Small intestine (tissue), 16 donors: ENCODE measurements around the gene CAPRIN2. TPM values are rescaled to one million over a fixed set of nuclear protein-coding genes. Genes with fewer than 3 reads are reported as not detected.

Experiments
- DNase-seq, 2 donors: peaks; one replicate each; pipeline versions ENCODE4 v3.0.0 to v3.0.0-alpha.2; 2013
- FAIRE-seq: peaks from 2 replicates; lab custom pipeline; 2012; peaks lifted over from hg19 to GRCh38; lab: Jason Lieb, UNC
- H3K27ac ChIP-seq, 3 donors: one replicate each; pipeline ENCODE4 v1.5.1; 2013; ENCODE audit warnings: low read length in 2 of 3, mild to moderate bottlenecking in 2 of 3, control low read depth in 1 of 3, inconsistent platforms in 1 of 3, low read depth in 1 of 3, moderate library complexity in 1 of 3
- H3K27me3 ChIP-seq, 3 donors: one replicate each; pipeline ENCODE4 v1.6.1; 2013; ENCODE audit warnings: low read length in 3 of 3, inconsistent platforms in 1 of 3; ENCODE audit not compliant: control insufficient read depth in 3 of 3, insufficient read depth in 3 of 3
- H3K36me3 ChIP-seq, 3 donors: one replicate each; pipeline ENCODE4 v1.6.1; 2013; ENCODE audit warnings: low read length in 3 of 3, inconsistent platforms in 1 of 3, low read depth in 1 of 3, mild to moderate bottlenecking in 1 of 3, moderate library complexity in 1 of 3; ENCODE audit not compliant: control insufficient read depth in 3 of 3, insufficient read depth in 2 of 3
- H3K4me1 ChIP-seq, 3 donors: one replicate each; pipeline ENCODE4 v1.6.1; 2013; ENCODE audit warnings: low read length in 2 of 3, inconsistent platforms in 1 of 3, low read depth in 1 of 3, mild to moderate bottlenecking in 1 of 3, moderate library complexity in 1 of 3; ENCODE audit not compliant: control insufficient read depth in 3 of 3, insufficient read depth in 2 of 3
- H3K4me3 ChIP-seq, 3 donors: one replicate each; pipeline ENCODE4 v1.5.1; 2013; ENCODE audit warnings: low read length in 3 of 3, control low read depth in 1 of 3, inconsistent platforms in 1 of 3, low read depth in 1 of 3, mild to moderate bottlenecking in 1 of 3, moderate library complexity in 1 of 3
- H3K9me3 ChIP-seq, 2 donors: one replicate each; pipeline ENCODE4 v1.6.1; 2013; ENCODE audit warnings: low read depth in 1 of 2, low read length in 1 of 2; ENCODE audit not compliant: control insufficient read depth in 2 of 2, insufficient read depth in 1 of 2
- WGBS, 3 donors: extraction: QIAGEN DNeasy Blood & Tissue Kit; methylation state at CpG; one replicate each; pipeline ENCODE4 v1.1.7; 2013; 5-methylcytosine and 5-hydroxymethylcytosine counted together
- long read RNA-seq, 10 donors: transcript quantifications; one replicate each; lab custom pipeline, GENCODE V29; 2026
- polyA plus RNA-seq, 4 donors: library from polyadenylated mRNA; stranded (reverse) in 3 of 4; unstranded in 1 of 4; fragments of 200-250 nt in 3 of 4; fragments of 120-200 nt in 1 of 4; gene quantifications; one replicate each; pipeline versions ENCODE4 v1.2.1 to v1.2.3, GENCODE V29; 2013
- donor health status: healthy with polysubstance abuse.
- donor health status: control.
- donor health status: control.
- donor health status: Bipolar disorder and iron deficiency.
- donor health status: healthy.

The CAPRIN2 gene, protein sequence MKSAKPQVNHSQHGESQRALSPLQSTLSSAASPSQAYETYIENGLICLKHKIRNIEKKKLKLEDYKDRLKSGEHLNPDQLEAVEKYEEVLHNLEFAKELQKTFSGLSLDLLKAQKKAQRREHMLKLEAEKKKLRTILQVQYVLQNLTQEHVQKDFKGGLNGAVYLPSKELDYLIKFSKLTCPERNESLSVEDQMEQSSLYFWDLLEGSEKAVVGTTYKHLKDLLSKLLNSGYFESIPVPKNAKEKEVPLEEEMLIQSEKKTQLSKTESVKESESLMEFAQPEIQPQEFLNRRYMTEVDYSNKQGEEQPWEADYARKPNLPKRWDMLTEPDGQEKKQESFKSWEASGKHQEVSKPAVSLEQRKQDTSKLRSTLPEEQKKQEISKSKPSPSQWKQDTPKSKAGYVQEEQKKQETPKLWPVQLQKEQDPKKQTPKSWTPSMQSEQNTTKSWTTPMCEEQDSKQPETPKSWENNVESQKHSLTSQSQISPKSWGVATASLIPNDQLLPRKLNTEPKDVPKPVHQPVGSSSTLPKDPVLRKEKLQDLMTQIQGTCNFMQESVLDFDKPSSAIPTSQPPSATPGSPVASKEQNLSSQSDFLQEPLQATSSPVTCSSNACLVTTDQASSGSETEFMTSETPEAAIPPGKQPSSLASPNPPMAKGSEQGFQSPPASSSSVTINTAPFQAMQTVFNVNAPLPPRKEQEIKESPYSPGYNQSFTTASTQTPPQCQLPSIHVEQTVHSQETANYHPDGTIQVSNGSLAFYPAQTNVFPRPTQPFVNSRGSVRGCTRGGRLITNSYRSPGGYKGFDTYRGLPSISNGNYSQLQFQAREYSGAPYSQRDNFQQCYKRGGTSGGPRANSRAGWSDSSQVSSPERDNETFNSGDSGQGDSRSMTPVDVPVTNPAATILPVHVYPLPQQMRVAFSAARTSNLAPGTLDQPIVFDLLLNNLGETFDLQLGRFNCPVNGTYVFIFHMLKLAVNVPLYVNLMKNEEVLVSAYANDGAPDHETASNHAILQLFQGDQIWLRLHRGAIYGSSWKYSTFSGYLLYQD
- 10 to 100 TPM in 1 of 4 donors, 1 to 10 TPM in 3; 6.0 to 18.8 (median 8.8) TPM for polyA plus RNA-seq
- long read RNA-seq, donor 1, partial matches to known transcripts: 0 of 1 reads
- long read RNA-seq, donor 1, other reads (novel, unspliced or antisense): 0 of 1 reads
- long read RNA-seq, donor 2: 0 reads
- long read RNA-seq, donor 3, partial matches to known transcripts: 0 of 1 reads
- long read RNA-seq, donor 3, other reads (novel, unspliced or antisense): 0 of 1 reads
- long read RNA-seq, donor 4: 0 reads
- long read RNA-seq, donor 5: 0 reads
- long read RNA-seq, donor 6: 0 reads
- long read RNA-seq, donor 7: 0 reads
- long read RNA-seq, donor 8: 0 reads
- long read RNA-seq, donor 9: 0 reads
- long read RNA-seq, donor 10, partial matches to known transcripts: 0 of 2 reads
- long read RNA-seq, donor 10, other reads (novel, unspliced or antisense): 0 of 2 reads

DNA sequence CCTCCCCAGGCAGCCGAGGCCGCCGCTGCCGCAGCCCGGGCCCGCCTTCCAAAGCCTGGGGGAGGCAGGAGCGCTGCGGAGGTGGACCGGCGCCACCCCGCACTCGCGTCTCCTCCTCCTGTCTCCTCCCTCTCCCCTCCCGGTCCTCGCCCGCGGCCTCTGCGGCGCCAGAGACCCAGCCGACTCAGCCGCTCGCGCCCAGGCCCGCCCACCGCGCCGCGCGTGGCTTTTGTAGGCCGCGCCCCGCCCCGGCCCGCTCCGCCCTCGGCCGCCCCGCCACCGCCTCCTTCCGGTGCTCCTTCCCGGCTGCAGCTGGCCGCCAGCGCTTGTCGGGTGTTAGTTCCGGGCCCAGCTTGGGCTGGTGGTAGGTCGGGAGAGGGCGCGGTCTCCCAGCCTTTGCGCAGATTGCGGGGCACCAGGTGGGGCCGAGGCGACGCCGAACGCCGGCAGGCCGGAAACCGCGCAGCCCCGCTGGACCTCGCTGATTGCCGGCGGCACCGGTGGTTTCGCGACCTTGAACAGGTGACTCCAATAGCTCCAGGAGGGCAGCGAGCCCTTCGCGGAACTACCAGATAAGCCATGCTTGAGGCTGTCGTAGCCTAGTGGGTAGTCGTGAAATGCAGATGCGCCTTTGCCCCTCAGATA lies at the start of gene CAPRIN2:
Gene CAPRIN2 (minus strand): TSS at position 202 of the 645 bp plus-strand sequence. CDS start 1,431 bp downstream, outside the sequence.
- peak within 1 kb of the TSS; percentile 81 to 91 (median 90) for H3K27ac ChIP-seq
- no peaks in the 10 kb centered on the region for H3K27me3 ChIP-seq
- H3K4me3 ChIP-seq: peak within 1 kb of the TSS; percentile 70 to 94 (median 81)
- FAIRE-seq (no peak), DNase-seq (peak; percentile 96 to 99)
- peaks cover 0 to 7% (median 4%) of the 10 kb centered on the region in 3 donors for H3K4me1 ChIP-seq
- WGBS, 3 donors: 0 to 1% (median 0%) methylated on average over 43 to 72 of the region's 72 CpGs
- H3K36me3 ChIP-seq: no peaks in the 10 kb centered on the region
- H3K9me3 ChIP-seq: no peaks in the 10 kb centered on the region

DNA sequence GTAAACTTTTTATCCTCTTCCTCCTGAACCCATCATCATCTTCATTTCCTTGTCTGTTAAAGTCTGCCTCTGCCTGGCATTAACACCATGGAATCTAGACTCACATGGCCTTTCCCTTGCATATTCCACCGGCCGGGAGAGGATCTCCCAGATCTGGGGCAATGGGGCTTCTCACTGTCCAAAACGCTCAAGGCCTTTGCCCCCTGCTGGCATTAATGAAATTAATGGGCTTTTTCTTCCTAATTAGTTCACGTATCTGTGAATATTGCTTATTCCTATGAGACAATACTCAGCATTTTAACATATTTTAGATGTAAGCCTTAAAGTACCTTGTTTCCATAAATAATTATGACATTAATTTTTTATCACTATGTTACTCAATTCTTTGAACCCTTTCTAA lies 42.9 kb upstream of the CAPRIN2 start:
- no peaks in the 10 kb centered on the region for H3K36me3 ChIP-seq
- no peak overlapping the region for H3K4me3 ChIP-seq
- peaks cover 2 to 38% (median 2%) of the 10 kb centered on the region in 3 donors for H3K27me3 ChIP-seq
- WGBS, 3 donors: 77 to 89% (median 88%) methylated on average over 4 of the region's 4 CpGs
- no peak overlapping the region for H3K27ac ChIP-seq
- FAIRE-seq: no peak
- no peaks in the 10 kb centered on the region for H3K4me1 ChIP-seq
- H3K9me3 ChIP-seq: peaks cover 0 to 2% of the 10 kb centered on the region in 2 donors
- DNase-seq: no peak

DNA sequence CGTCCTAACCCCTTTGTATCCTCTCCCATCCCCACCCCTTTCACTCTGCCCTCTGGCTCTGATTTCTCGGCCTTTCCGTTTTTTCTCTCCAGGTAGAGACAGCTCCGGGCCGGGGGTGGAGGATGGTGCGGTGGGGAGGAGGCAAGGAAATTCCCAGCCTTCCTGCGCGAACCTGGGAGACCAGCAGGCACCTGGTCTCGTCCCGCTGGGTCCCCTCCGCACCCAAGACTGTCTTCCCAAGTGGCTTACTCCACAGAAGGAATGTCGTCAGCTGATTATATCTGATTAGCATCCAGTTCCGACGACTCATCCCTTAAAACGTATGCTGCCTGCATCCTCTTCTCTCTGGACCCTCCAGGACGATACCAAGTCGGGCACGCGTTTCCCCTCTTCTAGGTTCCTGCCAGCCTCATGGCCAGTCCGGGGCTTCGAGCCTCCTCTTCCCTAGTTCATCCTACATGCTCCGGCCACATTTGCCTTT lies 42.2 kb upstream of the CAPRIN2 start:
- 16 to 20% (median 18%) methylated on average over 22 of the region's 22 CpGs for WGBS, 3 donors
- DNase-seq: peak in 1 of 2 donors; percentile 7

DNA sequence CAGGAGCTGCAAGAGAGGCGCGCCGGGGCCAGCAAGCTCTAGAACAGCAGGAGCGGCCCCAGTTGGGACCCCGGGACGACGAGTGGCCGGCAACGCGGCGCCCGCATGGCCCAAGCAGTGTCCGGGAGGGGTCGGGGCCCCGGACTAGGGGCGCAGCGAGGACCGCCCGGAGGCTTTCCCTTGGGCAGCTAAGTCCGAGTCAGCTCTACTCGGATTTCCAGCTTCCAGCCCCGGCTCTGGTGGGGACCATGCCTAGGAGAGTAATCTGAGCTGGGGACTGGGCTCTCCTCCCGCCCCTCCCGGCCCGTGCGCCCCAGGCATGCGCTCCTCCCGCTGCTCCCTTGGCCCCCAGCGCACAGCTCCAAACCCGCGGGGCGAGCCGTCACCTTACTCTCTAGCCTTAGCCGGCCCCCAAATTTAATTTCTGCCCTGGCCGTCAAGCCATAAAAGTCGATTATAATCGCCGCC lies 41.6 kb upstream of the CAPRIN2 start:
- Histone ChIP-seq H3K9me3 (peaks cover 0 to 2% of the 10 kb centered on the region in 2 donors), H3K27ac (peak overlapping the region in 1 of 3 donors; percentile 50), H3K4me1 (no peaks in the 10 kb centered on the region), H3K36me3 (no peaks in the 10 kb centered on the region), H3K27me3 (peaks cover 2 to 38% (median 2%) of the 10 kb centered on the region in 3 donors), H3K4me3 (peak overlapping the region in 2 of 3 donors; percentile 32 to 41)
- FAIRE-seq (no peak), DNase-seq (no peak)
- 1 to 2% (median 2%) methylated on average over 35 to 38 of the region's 38 CpGs for WGBS, 3 donors

More for the DNA sequence above, 42.2 kb upstream of the CAPRIN2 start:
- Histone ChIP-seq H3K27ac (no peak overlapping the region), H3K4me1 (no peaks in the 10 kb centered on the region), H3K9me3 (peaks cover 0 to 2% of the 10 kb centered on the region in 2 donors), H3K27me3 (peaks cover 2 to 38% (median 2%) of the 10 kb centered on the region in 3 donors), H3K36me3 (no peaks in the 10 kb centered on the region), H3K4me3 (peak overlapping the region in 1 of 3 donors; percentile 3)
- FAIRE-seq: no peak

DNA sequence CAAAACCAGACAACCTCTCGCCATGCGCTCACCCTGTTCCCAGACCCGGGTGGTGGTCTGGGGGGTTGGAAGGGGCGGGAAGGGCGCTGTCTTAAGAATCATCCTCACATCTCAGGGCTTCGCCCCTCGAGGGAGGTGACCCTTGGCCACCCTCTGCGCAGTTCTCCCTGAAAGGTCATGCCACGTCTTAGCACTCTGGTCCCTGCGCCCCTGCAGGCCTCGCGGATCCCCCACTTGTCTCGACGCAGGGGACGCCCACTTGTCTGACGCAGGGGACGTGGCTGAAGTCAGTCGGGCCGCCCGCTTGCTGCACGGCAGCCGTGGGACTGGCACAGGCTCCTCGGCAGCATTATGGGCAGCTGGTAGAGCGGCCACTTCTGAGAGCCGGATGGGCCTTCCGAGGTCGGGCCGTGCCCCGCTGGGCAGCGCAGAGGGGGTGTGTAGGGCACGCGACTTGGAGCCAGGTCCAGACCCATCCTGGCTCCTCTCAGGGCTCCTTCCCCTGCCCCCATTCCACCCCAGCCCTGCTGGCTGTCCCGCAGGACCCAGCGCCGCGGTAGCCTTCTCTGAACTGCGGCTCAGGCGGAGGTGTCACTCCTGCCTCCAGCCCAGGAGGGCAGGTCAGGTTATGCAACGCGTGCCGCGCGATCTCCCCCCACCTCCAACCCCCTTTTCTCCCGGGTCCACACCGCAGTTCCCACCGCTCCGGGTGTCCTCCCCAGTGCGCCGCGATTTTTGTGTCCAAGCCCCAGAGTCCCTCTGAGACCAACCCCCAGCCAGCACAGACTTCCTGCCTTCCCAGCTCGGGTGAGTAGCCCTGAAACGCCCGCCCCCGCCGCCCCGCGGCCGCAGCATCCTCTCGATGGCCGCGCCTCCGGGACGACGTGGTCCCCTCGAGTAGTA lies 40.9 kb upstream of the CAPRIN2 start:
- DNase-seq: peak; percentile 1 to 49
- peaks cover 0 to 2% of the 10 kb centered on the region in 2 donors for H3K9me3 ChIP-seq
- H3K27ac ChIP-seq: peak overlapping the region in 1 of 3 donors; percentile 71
- FAIRE-seq: no peak
- peak overlapping the region in 2 of 3 donors; percentile 32 to 41 for H3K4me3 ChIP-seq
- no peaks in the 10 kb centered on the region for H3K4me1 ChIP-seq
- H3K36me3 ChIP-seq: no peaks in the 10 kb centered on the region
- WGBS, 3 donors: 4 to 8% (median 5%) methylated on average over 59 to 65 of the region's 65 CpGs
- peaks cover 2 to 38% (median 2%) of the 10 kb centered on the region in 3 donors for H3K27me3 ChIP-seq

DNA sequence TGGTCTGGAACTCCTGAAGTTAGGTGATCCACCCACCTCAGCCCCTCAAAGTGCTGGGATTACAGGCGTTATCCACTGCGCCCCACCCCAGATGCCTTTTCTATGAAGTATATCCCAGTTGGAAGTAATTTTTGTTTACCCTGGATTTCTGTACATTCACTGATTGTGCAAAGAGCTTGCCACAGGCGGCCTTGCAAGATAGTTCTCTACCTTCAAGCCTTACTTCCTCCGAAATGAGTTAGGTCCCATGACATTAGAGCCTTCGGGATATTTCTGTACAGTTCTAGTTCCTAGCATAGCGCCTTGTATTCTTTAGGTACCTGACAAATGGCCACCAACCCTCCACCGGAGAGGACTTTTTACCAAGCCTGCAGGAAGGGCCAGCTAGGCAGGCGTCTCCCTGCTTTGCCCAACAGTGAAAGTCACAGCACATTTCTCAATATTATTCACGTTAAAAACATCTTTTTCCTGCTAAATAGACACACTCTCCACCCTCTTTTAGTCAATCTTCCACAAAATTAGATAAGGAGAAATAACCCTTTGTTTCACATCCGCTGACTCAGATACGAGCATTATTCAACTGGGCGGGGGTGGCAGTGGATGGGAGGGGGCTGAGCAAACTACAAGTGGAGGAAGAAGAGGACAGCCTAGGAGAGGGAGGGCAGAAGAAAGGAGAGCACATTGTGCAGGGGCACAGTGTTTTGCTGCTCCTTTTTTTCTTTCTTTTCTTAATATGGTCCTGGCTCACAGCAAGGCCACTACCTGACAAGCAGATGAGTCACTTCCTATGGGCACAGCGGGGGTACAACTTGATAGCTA lies 40.0 kb upstream of the CAPRIN2 start:
- no peaks in the 10 kb centered on the region for H3K36me3 ChIP-seq
- H3K4me3 ChIP-seq: no peak overlapping the region
- no peaks in the 10 kb centered on the region for H3K9me3 ChIP-seq
- no peak overlapping the region for H3K27ac ChIP-seq
- FAIRE-seq (no peak), DNase-seq (peak in 1 of 2 donors; percentile 6)
- 65 to 72% (median 67%) methylated on average over 13 of the region's 13 CpGs for WGBS, 3 donors
- peaks cover 0 to 38% (median 2%) of the 10 kb centered on the region in 3 donors for H3K27me3 ChIP-seq
- H3K4me1 ChIP-seq: no peaks in the 10 kb centered on the region
